Measurements from ENCODE around the gene SCGB1C1.
"Not testable (repeated sequence)": the region's sequence is repeated elsewhere in the genome, so short reads cannot be mapped to it uniquely, and the experiment has no call there.

Gene SCGB1C1

GRCh38 chr11:216081-216974 lies 23.4 kb downstream of the SCGB1C1 start:
- FAIRE-seq (no peak), DNase-seq (ENCODE audit: insufficient read length, low spot score) (no peak)
- no peak for TF ChIP-seq CTCF (IDR thresholded peaks at IDR 0.05; ENCODE audit: insufficient read depth, missing control alignments)

GRCh38 chr11:217704-218103 lies 24.8 kb downstream of the SCGB1C1 start:
- FAIRE-seq (no peak), DNase-seq (ENCODE audit: insufficient read length, low spot score) (no peak)
- no peak for TF ChIP-seq CTCF (IDR thresholded peaks at IDR 0.05; ENCODE audit: insufficient read depth, missing control alignments)

GRCh38 chr11:218815-219593 lies 26.1 kb downstream of the SCGB1C1 start:
- FAIRE-seq, result no peak
- no peak for TF ChIP-seq CTCF (IDR thresholded peaks at IDR 0.05; ENCODE audit: insufficient read depth, missing control alignments)

GRCh38 chr11:220641-221215 lies 27.9 kb downstream of the SCGB1C1 start:
- not testable (repeated sequence) for FAIRE-seq; DNase-seq (ENCODE audit: insufficient read length, low spot score)

More at GRCh38 chr11:218815-219593, 26.1 kb downstream of the SCGB1C1 start:
- no peak for DNase-seq (ENCODE audit: insufficient read length, low spot score)

- no peak for TF ChIP-seq CTCF (IDR thresholded peaks at IDR 0.05; ENCODE audit: insufficient read depth, missing control alignments)
- FAIRE-seq (no peak), DNase-seq (ENCODE audit: insufficient read length, low spot score) (no peak)
Measured at GRCh38 chr11:221539-221938, 28.7 kb downstream of the SCGB1C1 start.

- no peak for TF ChIP-seq CTCF (IDR thresholded peaks at IDR 0.05; ENCODE audit: insufficient read depth, missing control alignments)
- FAIRE-seq (no peak), DNase-seq (ENCODE audit: insufficient read length, low spot score) (no peak)
Measured at GRCh38 chr11:221998-222789, 29.3 kb downstream of the SCGB1C1 start.
